Fibroblast of pulmonary artery (primary cell): ENCODE data around the gene XYLT2.
A peak's percentile ranks its signal among the peaks of the same experiment; 100 is the strongest.

Experiments used
- DNase-seq: peaks from one replicate; pipeline ENCODE4 v3.0.0-alpha.2; 2010; ENCODE audit warnings: low read depth
- H3K4me3 ChIP-seq: replicated peaks from 2 replicates; pipeline ENCODE4 v1.5.1; 2011; ENCODE audit warnings: low read depth, mild to moderate bottlenecking, control low read depth, low read length, moderate library complexity
- CTCF ChIP-seq: IDR thresholded peaks from 2 replicates; pipeline ENCODE4 v1.5.1; 2011; ENCODE audit warnings: mild to moderate bottlenecking, control low read depth, low read length, inconsistent platforms; ENCODE audit errors: missing control alignments

XYLT2 gene

GRCh38 chr17:50364715-50365114, 18.8 kb downstream of the XYLT2 start:
- no peak for TF ChIP-seq CTCF
- H3K4me3 ChIP-seq = no peak overlapping the region
- DNase-seq = peak; percentile 41

- no peak for TF ChIP-seq CTCF
- no peak for DNase-seq
- H3K4me3 ChIP-seq = no peak overlapping the region
Measured at GRCh38 chr17:50365165-50365564, 19.2 kb downstream of the XYLT2 start.

GRCh38 chr17:50365649-50366393, 19.9 kb downstream of the XYLT2 start:
- no peak for DNase-seq
- no peak overlapping the region for H3K4me3 ChIP-seq
- no peak for TF ChIP-seq CTCF

GRCh38 chr17:50367401-50367800, 21.5 kb downstream of the XYLT2 start:
- TF ChIP-seq CTCF = no peak
- H3K4me3 ChIP-seq = no peak overlapping the region
- DNase-seq = no peak

GRCh38 chr17:50370052-50370451, 24.1 kb downstream of the XYLT2 start:
- TF ChIP-seq CTCF = no peak
- no peak overlapping the region for H3K4me3 ChIP-seq
- DNase-seq = no peak

- no peak for DNase-seq
- H3K4me3 ChIP-seq = peak overlapping the region; percentile 89
- no peak for TF ChIP-seq CTCF
Measured at GRCh38 chr17:50371526-50371925, 25.6 kb downstream of the XYLT2 start.

- DNase-seq = no peak
- no peak for TF ChIP-seq CTCF
- H3K4me3 ChIP-seq = peak overlapping the region; percentile 89
Measured at GRCh38 chr17:50372222-50372757, 26.4 kb downstream of the XYLT2 start.
